ENCODE measurements around the gene SLC39A11. TPM values are rescaled to one million over a fixed set of nuclear protein-coding genes. Genes with fewer than 3 reads are reported as not detected.

Gene SLC39A11
- total RNA-seq, 1 donor from 2014 or later = 5.5 TPM

GRCh38 chr17:72967977-72968585 is 124.4 kb downstream of the SLC39A11 start:
- H3K4me3 ChIP-seq = no peak overlapping the region
- H3K36me3 ChIP-seq = no peaks in the 10 kb centered on the region
- no peak overlapping the region for H3K4me2 ChIP-seq
- H3K9ac ChIP-seq = no peak overlapping the region
- H3K4me3 Mint-ChIP-seq = no peak overlapping the region
- no peaks in the 10 kb centered on the region for H3K79me2 ChIP-seq (ENCODE audit: low read depth)
- H3F3A ChIP-seq (ENCODE audit: low read depth) = no peaks in the 10 kb centered on the region
- peaks cover 6% of the 10 kb centered on the region for H3K27me3 Mint-ChIP-seq (ENCODE audit: insufficient read depth, low read depth)
- no peak for DNase-seq (ENCODE audit: low spot score)
- no peaks in the 10 kb centered on the region for H4K20me1 ChIP-seq (ENCODE audit: low read depth)
- no peak overlapping the region for H3K27ac ChIP-seq
- peaks cover 21% of the 10 kb centered on the region for H3K4me1 ChIP-seq
- peaks cover 9% of the 10 kb centered on the region for H3K9me3 Mint-ChIP-seq
- H3K36me3 Mint-ChIP-seq = no peaks in the 10 kb centered on the region
- H3K27ac Mint-ChIP-seq = no peak overlapping the region
- peaks cover 34% of the 10 kb centered on the region for H3K4me1 Mint-ChIP-seq
- H3K27me3 ChIP-seq = no peaks in the 10 kb centered on the region
- TF ChIP-seq CTCF (IDR thresholded peaks at IDR 0.05) (no peak), EZH2phosphoT487 (IDR thresholded peaks at IDR 0.05) (no peak), EZH2 (IDR thresholded peaks at IDR 0.05) (no peak)
- no peak overlapping the region for H2AFZ ChIP-seq (replicated peaks)
- H3K9me3 ChIP-seq (ENCODE audit: low read depth) = no peaks in the 10 kb centered on the region

GRCh38 chr17:72967277-72967970 is 125.1 kb downstream of the SLC39A11 start:
- no peaks in the 10 kb centered on the region for H3K9me3 ChIP-seq (ENCODE audit: low read depth)
- H3K4me3 Mint-ChIP-seq = no peak overlapping the region

GRCh38 chr17:72962106-72962505 is 130.4 kb downstream of the SLC39A11 start:
- H3K79me2 ChIP-seq (ENCODE audit: low read depth) = no peaks in the 10 kb centered on the region
- no peak overlapping the region for H3K27ac Mint-ChIP-seq

More at GRCh38 chr17:72967277-72967970, 125.1 kb downstream of the SLC39A11 start:
- H3K4me3 ChIP-seq = no peak overlapping the region
- Mint-ChIP-seq H3K4me1 (peaks cover 34% of the 10 kb centered on the region), H3K27ac (no peak overlapping the region), H3K36me3 (no peaks in the 10 kb centered on the region), H3K27me3 (ENCODE audit: insufficient read depth, low read depth) (peaks cover 6% of the 10 kb centered on the region), H3K9me3 (peaks cover 9% of the 10 kb centered on the region)
- H3K79me2 ChIP-seq (ENCODE audit: low read depth) = no peaks in the 10 kb centered on the region
- no peaks in the 10 kb centered on the region for H4K20me1 ChIP-seq (ENCODE audit: low read depth)
- no peak overlapping the region for H3K4me2 ChIP-seq
- no peaks in the 10 kb centered on the region for H3K36me3 ChIP-seq
- no peak overlapping the region for H3K9ac ChIP-seq
- TF ChIP-seq CTCF (IDR thresholded peaks at IDR 0.05) (no peak), EZH2phosphoT487 (IDR thresholded peaks at IDR 0.05) (no peak), EZH2 (IDR thresholded peaks at IDR 0.05) (no peak)
- H3F3A ChIP-seq (ENCODE audit: low read depth) = no peaks in the 10 kb centered on the region
- peaks cover 21% of the 10 kb centered on the region for H3K4me1 ChIP-seq
- H2AFZ ChIP-seq (replicated peaks) = no peak overlapping the region
- no peak for DNase-seq (ENCODE audit: low spot score)
- H3K27ac ChIP-seq = no peak overlapping the region
- H3K27me3 ChIP-seq = no peaks in the 10 kb centered on the region

More at GRCh38 chr17:72962106-72962505, 130.4 kb downstream of the SLC39A11 start:
- Histone ChIP-seq H2AFZ (replicated peaks) (no peak overlapping the region), H4K20me1 (ENCODE audit: low read depth) (no peaks in the 10 kb centered on the region), H3K27me3 (no peaks in the 10 kb centered on the region), H3K9ac (no peak overlapping the region), H3K36me3 (no peaks in the 10 kb centered on the region), H3K9me3 (ENCODE audit: low read depth) (no peaks in the 10 kb centered on the region), H3K27ac (no peak overlapping the region), H3K4me1 (no peaks in the 10 kb centered on the region), H3K4me3 (no peak overlapping the region), H3F3A (ENCODE audit: low read depth) (no peaks in the 10 kb centered on the region), H3K4me2 (no peak overlapping the region)
- TF ChIP-seq CTCF (IDR thresholded peaks at IDR 0.05) (no peak), EZH2phosphoT487 (IDR thresholded peaks at IDR 0.05) (no peak), EZH2 (IDR thresholded peaks at IDR 0.05) (no peak)
- no peaks in the 10 kb centered on the region for H3K27me3 Mint-ChIP-seq (ENCODE audit: insufficient read depth, low read depth)
- no peaks in the 10 kb centered on the region for H3K36me3 Mint-ChIP-seq
- peaks cover 5% of the 10 kb centered on the region for H3K9me3 Mint-ChIP-seq
- no peak overlapping the region for H3K4me3 Mint-ChIP-seq
- H3K4me1 Mint-ChIP-seq = no peaks in the 10 kb centered on the region
- no peak for DNase-seq (ENCODE audit: low spot score)
